Measurements from ENCODE around the gene HSPB6.
A peak's percentile ranks its signal among the peaks of the same experiment; 100 is the strongest.
"Not testable (repeated sequence)": the region's sequence is repeated elsewhere in the genome, so short reads cannot be mapped to it uniquely, and the experiment has no call there.

Gene HSPB6, protein sequence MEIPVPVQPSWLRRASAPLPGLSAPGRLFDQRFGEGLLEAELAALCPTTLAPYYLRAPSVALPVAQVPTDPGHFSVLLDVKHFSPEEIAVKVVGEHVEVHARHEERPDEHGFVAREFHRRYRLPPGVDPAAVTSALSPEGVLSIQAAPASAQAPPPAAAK

DNA sequence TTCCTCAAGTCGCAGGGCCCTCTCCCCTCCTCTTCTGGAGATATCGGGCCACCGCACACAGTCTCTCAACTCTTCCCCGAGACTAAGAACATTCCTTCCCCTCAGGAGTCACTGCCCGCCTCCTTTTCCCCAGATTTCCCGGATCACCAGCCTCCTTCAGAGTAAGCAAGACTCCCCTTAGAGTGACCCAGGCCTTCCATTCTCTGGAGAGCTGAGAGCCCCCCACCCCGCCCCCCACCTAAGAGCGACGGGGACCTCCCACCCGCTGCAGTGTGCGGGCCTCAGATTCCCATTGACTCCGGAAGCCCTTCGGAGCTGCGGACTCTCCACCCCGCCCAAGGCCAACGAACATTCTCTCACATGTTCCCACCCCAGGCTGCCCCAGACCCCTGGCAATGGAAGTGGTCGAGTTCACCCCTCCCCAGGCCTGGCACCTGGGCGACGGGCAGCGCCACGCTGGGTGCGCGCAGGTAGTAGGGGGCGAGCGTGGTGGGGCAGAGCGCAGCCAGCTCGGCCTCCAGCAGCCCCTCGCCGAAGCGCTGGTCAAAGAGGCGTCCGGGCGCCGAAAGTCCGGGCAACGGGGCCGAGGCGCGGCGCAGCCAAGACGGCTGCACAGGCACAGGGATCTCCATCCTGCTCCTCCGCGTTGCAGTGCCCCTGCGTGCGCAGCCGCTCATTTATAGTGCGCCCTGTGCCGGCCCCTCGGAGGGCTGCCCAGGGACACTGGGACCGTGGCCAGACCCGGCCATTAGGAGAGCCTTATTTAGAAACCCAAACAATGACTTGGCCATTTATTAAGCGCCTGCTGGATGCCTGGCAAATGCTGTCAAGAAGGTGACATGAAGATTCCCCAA is at the start of gene HSPB6:
Gene HSPB6, minus strand, starts transcription at position 653 of the 854 bp plus-strand sequence. Its CDS starts 21 bp downstream, at position 632.
- Histone ChIP-seq H3K27me3 (ENCODE audit: insufficient read depth, insufficient read length) (no peaks in the 10 kb centered on the region), H3K9ac (ENCODE audit: insufficient read length, low read depth) (peak within 1 kb of the TSS; percentile 85), H3K4me1 (ENCODE audit: insufficient read depth, insufficient read length) (peaks cover 4% of the 10 kb centered on the region), H3K4me3 (ENCODE audit: insufficient read length, low read depth) (peak within 1 kb of the TSS; percentile 97), H3K9me3 (ENCODE audit: insufficient read depth, low read length) (no peaks in the 10 kb centered on the region), H3K36me3 (ENCODE audit: insufficient read depth, insufficient read length, low read length) (peaks cover 53% of the 10 kb centered on the region)
- TF ChIP-seq SUZ12 (IDR thresholded peaks at IDR 0.05; ENCODE audit: extremely low read depth, insufficient read depth, insufficient read length) (no peak), YY1 (IDR thresholded peaks at IDR 0.05; ENCODE audit: insufficient read depth, insufficient read length) (no peak), ZNF274 (IDR thresholded peaks at IDR 0.05; ENCODE audit: low read depth, low read length) (no peak)
- DNase-seq (ENCODE audit: low read depth, low spot score): no peak

DNA sequence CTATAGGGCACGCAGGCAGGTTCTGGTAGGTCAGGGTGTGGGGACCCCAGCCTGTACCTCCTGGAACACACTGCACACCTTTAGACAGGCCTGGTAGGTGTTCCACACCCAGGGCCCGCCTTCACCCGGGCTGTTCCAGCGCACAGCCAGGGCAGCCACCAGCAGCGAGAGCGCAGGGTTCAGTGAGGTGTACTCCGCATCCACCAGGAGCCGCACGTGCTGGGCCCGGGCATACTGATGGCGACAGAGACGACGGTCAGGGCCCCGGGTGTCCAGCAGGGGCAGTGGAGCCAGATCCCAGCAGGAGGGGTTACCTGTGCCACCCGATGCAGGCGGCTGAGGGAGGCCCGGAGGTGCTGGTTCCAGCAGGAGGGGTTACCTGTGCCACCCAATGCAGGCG is 49.8 kb upstream of the HSPB6 start:
- Histone ChIP-seq H3K4me3 (ENCODE audit: insufficient read length, low read depth) (no peak overlapping the region), H3K9ac (ENCODE audit: insufficient read length, low read depth) (no peak overlapping the region), H3K4me1 (ENCODE audit: insufficient read depth, insufficient read length) (no peaks in the 10 kb centered on the region)

DNA sequence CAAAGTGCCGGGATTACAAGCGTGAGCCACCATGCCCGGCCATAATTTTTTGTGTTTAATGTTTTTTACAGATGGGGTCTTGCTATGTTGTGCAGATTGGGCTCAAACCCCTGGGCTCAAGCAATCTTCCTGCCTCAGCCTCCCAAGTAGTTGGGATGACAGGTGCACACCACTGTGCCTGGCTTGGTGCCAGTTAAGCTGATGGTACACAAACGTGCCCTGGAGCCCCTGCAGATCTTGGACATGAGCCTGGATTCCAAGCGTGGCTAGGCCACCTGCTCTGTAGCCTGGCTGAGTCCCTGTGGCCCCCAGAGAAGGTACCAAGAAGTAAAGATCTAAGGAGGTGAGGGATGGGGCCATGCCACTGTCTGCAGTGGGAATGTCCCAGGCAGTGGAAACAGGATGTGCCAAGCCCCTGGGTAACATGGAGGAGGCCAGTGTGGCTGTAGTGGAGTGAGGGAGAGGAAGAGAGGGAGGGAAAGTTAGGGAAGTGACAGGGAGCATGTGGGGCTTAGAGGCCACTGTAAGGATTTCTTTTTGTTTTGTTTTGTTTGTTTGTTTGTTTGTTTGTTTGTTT is 48.8 kb upstream of the HSPB6 start:
- DNase-seq (ENCODE audit: low read depth, low spot score): no peak
- H3K9ac ChIP-seq (ENCODE audit: insufficient read length, low read depth): no peak overlapping the region
- H3K4me1 ChIP-seq (ENCODE audit: insufficient read depth, insufficient read length): no peaks in the 10 kb centered on the region

More for the DNA sequence above, 49.8 kb upstream of the HSPB6 start:
- H3K36me3 ChIP-seq (ENCODE audit: insufficient read depth, insufficient read length, low read length): no peaks in the 10 kb centered on the region
- TF ChIP-seq ZNF274 (IDR thresholded peaks at IDR 0.05; ENCODE audit: low read depth, low read length) (no peak), YY1 (IDR thresholded peaks at IDR 0.05; ENCODE audit: insufficient read depth, insufficient read length) (no peak), SUZ12 (IDR thresholded peaks at IDR 0.05; ENCODE audit: extremely low read depth, insufficient read depth, insufficient read length) (no peak)
- no peak for DNase-seq (ENCODE audit: low read depth, low spot score)
- H3K9me3 ChIP-seq (ENCODE audit: insufficient read depth, low read length): no peaks in the 10 kb centered on the region
- H3K27me3 ChIP-seq (ENCODE audit: insufficient read depth, insufficient read length): no peaks in the 10 kb centered on the region

DNA sequence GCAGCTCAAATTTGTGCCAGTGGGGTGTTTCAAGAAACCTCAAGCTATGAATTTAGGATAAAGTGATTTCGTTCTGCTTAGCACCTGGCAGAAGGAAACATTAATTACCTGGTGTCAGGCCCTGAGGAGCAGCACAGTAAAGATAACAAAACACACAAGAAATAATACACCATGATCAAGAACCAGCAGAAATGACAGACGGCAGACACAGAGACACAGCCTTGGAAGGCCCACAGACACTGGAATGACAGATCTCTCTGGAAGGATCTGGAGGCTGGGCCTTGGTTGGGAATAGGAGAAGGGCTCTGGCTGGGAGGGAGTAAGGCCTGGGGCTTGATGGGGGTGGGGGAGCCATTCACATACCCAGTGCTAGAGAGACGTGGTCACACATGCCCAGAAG is 45.0 kb upstream of the HSPB6 start:
- TF ChIP-seq YY1 (IDR thresholded peaks at IDR 0.05; ENCODE audit: insufficient read depth, insufficient read length) (no peak), SUZ12 (IDR thresholded peaks at IDR 0.05; ENCODE audit: extremely low read depth, insufficient read depth, insufficient read length) (no peak), ZNF274 (IDR thresholded peaks at IDR 0.05; ENCODE audit: low read depth, low read length) (no peak)
- H3K4me3 ChIP-seq (ENCODE audit: insufficient read length, low read depth): no peak overlapping the region
- no peak for DNase-seq (ENCODE audit: low read depth, low spot score)
- no peaks in the 10 kb centered on the region for H3K36me3 ChIP-seq (ENCODE audit: insufficient read depth, insufficient read length, low read length)
- no peak overlapping the region for H3K9ac ChIP-seq (ENCODE audit: insufficient read length, low read depth)
- H3K9me3 ChIP-seq (ENCODE audit: insufficient read depth, low read length): no peaks in the 10 kb centered on the region
- H3K4me1 ChIP-seq (ENCODE audit: insufficient read depth, insufficient read length): peaks cover 3% of the 10 kb centered on the region
- H3K27me3 ChIP-seq (ENCODE audit: insufficient read depth, insufficient read length): no peaks in the 10 kb centered on the region

More for the DNA sequence above, 48.8 kb upstream of the HSPB6 start:
- no peak overlapping the region for H3K4me3 ChIP-seq (ENCODE audit: insufficient read length, low read depth)
- TF ChIP-seq YY1 (IDR thresholded peaks at IDR 0.05; ENCODE audit: insufficient read depth, insufficient read length): no peak
- no peak for TF ChIP-seq ZNF274 (IDR thresholded peaks at IDR 0.05; ENCODE audit: low read depth, low read length)
- no peaks in the 10 kb centered on the region for H3K27me3 ChIP-seq (ENCODE audit: insufficient read depth, insufficient read length)
- no peaks in the 10 kb centered on the region for H3K9me3 ChIP-seq (ENCODE audit: insufficient read depth, low read length)
- H3K36me3 ChIP-seq (ENCODE audit: insufficient read depth, insufficient read length, low read length): no peaks in the 10 kb centered on the region

DNA sequence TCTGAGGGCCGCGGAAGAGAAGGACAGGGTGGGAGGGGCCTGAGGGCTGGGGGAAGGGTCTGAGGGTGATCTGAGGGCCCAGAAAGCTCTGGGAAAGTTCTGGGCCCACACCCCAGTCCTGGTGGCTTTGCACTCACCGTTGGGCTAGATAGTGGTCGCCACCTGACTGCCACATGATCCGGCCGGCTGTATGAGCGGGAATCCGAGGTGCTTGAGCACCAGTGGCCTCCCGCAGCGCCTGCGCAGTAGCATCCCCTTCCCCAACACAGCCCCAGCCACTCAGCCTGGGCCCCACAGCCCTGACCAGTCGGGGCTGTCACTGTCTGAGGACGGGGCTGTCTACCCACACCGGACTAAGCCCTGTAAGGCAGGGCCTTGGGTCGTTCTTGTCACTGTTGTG is 40.8 kb upstream of the HSPB6 start:
- Histone ChIP-seq H3K9me3 (ENCODE audit: insufficient read depth, low read length) (no peaks in the 10 kb centered on the region), H3K36me3 (ENCODE audit: insufficient read depth, insufficient read length, low read length) (no peaks in the 10 kb centered on the region), H3K9ac (ENCODE audit: insufficient read length, low read depth) (no peak overlapping the region), H3K4me1 (ENCODE audit: insufficient read depth, insufficient read length) (peaks cover 3% of the 10 kb centered on the region), H3K4me3 (ENCODE audit: insufficient read length, low read depth) (no peak overlapping the region), H3K27me3 (ENCODE audit: insufficient read depth, insufficient read length) (no peaks in the 10 kb centered on the region)
- DNase-seq (ENCODE audit: low read depth, low spot score): no peak
- no peak for TF ChIP-seq YY1 (IDR thresholded peaks at IDR 0.05; ENCODE audit: insufficient read depth, insufficient read length)

DNA sequence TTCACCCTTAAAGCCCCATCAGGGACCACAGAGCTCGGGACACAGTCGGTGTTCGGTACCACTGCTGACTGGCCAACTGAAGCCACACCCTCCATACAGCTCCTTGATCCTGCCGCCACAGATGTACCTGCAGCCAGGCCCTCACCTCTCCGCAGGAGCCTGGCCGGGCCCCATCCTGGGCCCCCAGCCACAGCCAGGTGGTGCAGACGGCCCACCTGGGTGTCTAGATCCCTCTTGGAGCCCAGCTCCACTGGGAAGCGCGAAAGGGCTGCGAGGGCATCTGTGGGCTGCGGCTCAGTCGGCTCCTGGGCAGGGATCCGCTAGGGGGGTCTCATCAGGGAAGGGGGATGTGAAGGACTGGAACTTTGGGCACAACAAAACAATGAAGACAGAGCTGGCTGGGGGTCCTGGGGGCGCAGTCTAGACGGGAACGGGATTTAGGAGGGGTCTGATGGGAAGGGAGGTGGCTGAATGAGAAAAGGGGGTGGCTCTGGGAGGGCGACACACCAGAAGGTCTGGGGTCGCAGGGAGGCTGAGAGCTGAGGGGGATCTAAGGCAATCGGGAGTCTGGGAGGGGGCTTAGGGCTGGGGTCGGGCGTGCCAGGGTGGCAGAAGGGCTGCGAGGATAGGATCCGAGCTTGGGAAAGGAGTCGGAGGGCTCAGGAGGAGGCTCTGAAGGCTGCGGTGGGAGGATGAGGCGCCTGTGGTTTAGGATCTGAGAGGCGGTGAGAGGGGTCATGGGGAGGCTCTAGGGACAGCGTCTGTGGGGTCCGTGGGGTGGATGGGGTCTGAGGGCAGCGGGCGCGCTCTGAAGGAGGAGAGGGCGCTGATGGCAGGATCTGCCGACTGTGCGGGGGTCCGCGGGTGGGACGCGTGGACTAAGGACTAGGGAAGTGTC is 40.1 kb upstream of the HSPB6 start:
- Histone ChIP-seq H3K9ac (ENCODE audit: insufficient read length, low read depth) (no peak overlapping the region), H3K27me3 (ENCODE audit: insufficient read depth, insufficient read length) (no peaks in the 10 kb centered on the region), H3K9me3 (ENCODE audit: insufficient read depth, low read length) (no peaks in the 10 kb centered on the region), H3K36me3 (ENCODE audit: insufficient read depth, insufficient read length, low read length) (no peaks in the 10 kb centered on the region), H3K4me1 (ENCODE audit: insufficient read depth, insufficient read length) (peaks cover 3% of the 10 kb centered on the region), H3K4me3 (ENCODE audit: insufficient read length, low read depth) (no peak overlapping the region)
- DNase-seq (ENCODE audit: low read depth, low spot score): no peak
- TF ChIP-seq ZNF274 (IDR thresholded peaks at IDR 0.05; ENCODE audit: low read depth, low read length) (no peak), YY1 (IDR thresholded peaks at IDR 0.05; ENCODE audit: insufficient read depth, insufficient read length) (no peak), SUZ12 (IDR thresholded peaks at IDR 0.05; ENCODE audit: extremely low read depth, insufficient read depth, insufficient read length) (no peak)

DNA sequence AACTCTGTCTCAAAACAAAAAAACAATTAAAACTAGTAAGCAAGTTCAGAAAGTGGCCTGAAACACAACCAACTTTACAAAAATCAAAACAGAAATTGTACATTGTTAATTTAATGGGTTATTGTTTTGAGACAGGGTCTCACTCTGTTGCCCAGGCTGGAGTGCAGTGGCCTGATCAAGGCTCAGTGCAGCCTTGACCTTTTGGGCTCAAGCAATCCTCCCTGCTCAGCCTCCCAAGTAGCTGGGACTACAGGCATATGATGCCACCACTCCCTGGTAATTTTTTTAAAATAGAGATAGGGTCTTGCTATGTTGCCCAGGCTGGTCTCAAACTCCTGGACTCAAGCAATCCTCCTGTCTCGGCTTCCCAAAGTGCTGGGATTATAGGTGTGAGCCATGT is 38.7 kb upstream of the HSPB6 start:
- H3K27me3 ChIP-seq (ENCODE audit: insufficient read depth, insufficient read length); H3K9me3 ChIP-seq (ENCODE audit: insufficient read depth, low read length); H3K9ac ChIP-seq (ENCODE audit: insufficient read length, low read depth); DNase-seq (ENCODE audit: low read depth, low spot score); H3K36me3 ChIP-seq (ENCODE audit: insufficient read depth, insufficient read length, low read length); H3K4me3 ChIP-seq (ENCODE audit: insufficient read length, low read depth): not testable (repeated sequence)
- peaks cover 13% of the 10 kb centered on the region for H3K4me1 ChIP-seq (ENCODE audit: insufficient read depth, insufficient read length)
